M059J (cell line): ENCODE data around the gene ZKSCAN5. TPM values are rescaled to one million over a fixed set of nuclear protein-coding genes. Genes with fewer than 3 reads are reported as not detected.

Experiments used
- total RNA-seq: library from RNA; depleted of rRNA; stranded (reverse); fragments of >200 nt; shearing (Covaris generic); gene quantifications from 2 replicates; pipeline ENCODE4 v1.2.3, GENCODE V29; 2014; rRNA removed

Gene ZKSCAN5
- total RNA-seq, 1 experiment from 2014 or later, result 19.9 TPM

Other genes starting within 250 kb of the ZKSCAN5 start
- 0.05 and 0.34 TPM in 2 replicates for gene MYH16, start 231.8 kb upstream of the ZKSCAN5 start, total RNA-seq
- 252 and 349 TPM in 2 replicates for gene ARPC1A, start 178.8 kb upstream of the ZKSCAN5 start, total RNA-seq
- 566 and 713 TPM in 2 replicates for gene ARPC1B, start 129.9 kb upstream of the ZKSCAN5 start, total RNA-seq
- 144 and 165 TPM in 2 replicates for gene PDAP1, start 96.1 kb upstream of the ZKSCAN5 start, total RNA-seq
- 144 and 169 TPM in 2 replicates for gene BUD31, start 95.7 kb upstream of the ZKSCAN5 start, total RNA-seq
- gene PTCD1, start 65.9 kb upstream of the ZKSCAN5 start, total RNA-seq, result 5.0 and 5.1 TPM in 2 replicates
- 23.2 and 34.9 TPM in 2 replicates for gene CPSF4, start 65.7 kb upstream of the ZKSCAN5 start, total RNA-seq
- gene ATP5MF, start 38.5 kb upstream of the ZKSCAN5 start, total RNA-seq, result 2,015 and 4,702 TPM in 2 replicates
- gene ZNF789, start 31.8 kb upstream of the ZKSCAN5 start, total RNA-seq, result 5.6 and 7.6 TPM in 2 replicates
- 24.0 and 32.0 TPM in 2 replicates for gene ZNF394, start 4.4 kb upstream of the ZKSCAN5 start, total RNA-seq
- 8.6 and 13.3 TPM in 2 replicates for gene FAM200A, start 47.5 kb downstream of the ZKSCAN5 start, total RNA-seq
- gene ZNF655, start 54.0 kb downstream of the ZKSCAN5 start, total RNA-seq, result 54.1 and 55.2 TPM in 2 replicates
- gene TMEM225B, start 93.6 kb downstream of the ZKSCAN5 start, total RNA-seq, result 0.20 and 0.62 TPM in 2 replicates
- 5.7 and 12.3 TPM in 2 replicates for gene ZSCAN25, start 112.3 kb downstream of the ZKSCAN5 start, total RNA-seq
- 0.05 and 0.15 TPM in 2 replicates for gene CYP3A5, start 175.3 kb downstream of the ZKSCAN5 start, total RNA-seq
- not detected in 2 replicates for gene CYP3A7, start 230.5 kb downstream of the ZKSCAN5 start, total RNA-seq